NCI-H128 (cell line): ENCODE data around the gene METTL2B.
A peak's percentile ranks its signal among the peaks of the same experiment; 100 is the strongest.
"Not testable (repeated sequence)": the region's sequence is repeated elsewhere in the genome, so short reads cannot be mapped to it uniquely, and the experiment has no call there.

Experiments used
- DNase-seq: peaks from one replicate; lab custom pipeline; 2025; ENCODE audit not compliant: unreplicated experiment; lab: John Stamatoyannopoulos, UW

Gene METTL2B

GRCh38 chr7:128523932-128524524 lies 47.5 kb downstream of the METTL2B start:
- DNase-seq = not testable (repeated sequence)

- not testable (repeated sequence) for DNase-seq
These were observed 49.0 kb downstream of the METTL2B start for GRCh38 chr7:128525584-128525983.

GRCh38 chr7:128526062-128526466 lies 49.5 kb downstream of the METTL2B start:
- DNase-seq = not testable (repeated sequence)

GRCh38 chr7:128529191-128529590 lies 52.6 kb downstream of the METTL2B start:
- DNase-seq = not testable (repeated sequence)

- DNase-seq = not testable (repeated sequence)
These were observed 53.7 kb downstream of the METTL2B start for GRCh38 chr7:128530121-128530854.

- DNase-seq = no peak
These were observed 54.2 kb downstream of the METTL2B start for GRCh38 chr7:128530855-128531104.

GRCh38 chr7:128531105-128531954 lies 54.8 kb downstream of the METTL2B start:
- peak; percentile 54 for DNase-seq

GRCh38 chr7:128531955-128532478 lies 55.5 kb downstream of the METTL2B start:
- DNase-seq = not testable (repeated sequence)

GRCh38 chr7:128532956-128533355 lies 56.4 kb downstream of the METTL2B start:
- not testable (repeated sequence) for DNase-seq

- DNase-seq = not testable (repeated sequence)
These were observed 60.9 kb downstream of the METTL2B start for GRCh38 chr7:128537410-128537809.

GRCh38 chr7:128542530-128542929 lies 66.0 kb downstream of the METTL2B start:
- DNase-seq = not testable (repeated sequence)

- not testable (repeated sequence) for DNase-seq
These were observed 66.8 kb downstream of the METTL2B start for GRCh38 chr7:128543300-128543699.

GRCh38 chr7:128546319-128546851 lies 69.8 kb downstream of the METTL2B start:
- DNase-seq = not testable (repeated sequence)

- no peak for DNase-seq
These were observed 74.4 kb downstream of the METTL2B start for GRCh38 chr7:128550920-128551319.

- DNase-seq = not testable (repeated sequence)
These were observed 77.8 kb downstream of the METTL2B start for GRCh38 chr7:128554394-128554793.
